K562 (cell line): ENCODE measurements around the gene ADAT3. TPM values are rescaled to one million over a fixed set of nuclear protein-coding genes. Genes with fewer than 3 reads are reported as not detected.
A peak's percentile ranks its signal among the peaks of the same experiment; 100 is the strongest.

Experiments
- BRD4 ChIP-seq: fragments of 200-600 bp; sonication (generic); IDR thresholded peaks from 2 replicates; pipeline ENCODE4 v1.6.1; 2017; ENCODE audit warnings: inconsistent platforms
- BRD9 ChIP-seq: fragments of 450-650 bp; IDR thresholded peaks from 2 replicates; pipeline ENCODE4 v1.6.1; 2018; ENCODE audit warnings: low read depth; ENCODE audit not compliant: partially characterized antibody
- CHAMP1 ChIP-seq: fragments of 450-650 bp; IDR thresholded peaks from 2 replicates; pipeline ENCODE4 v1.6.1; 2016; ENCODE audit warnings: mild to moderate bottlenecking
- E2F8 ChIP-seq: fragments of 450-650 bp; IDR thresholded peaks from 2 replicates; pipeline ENCODE4 v1.7.1; 2018; ENCODE audit warnings: mild to moderate bottlenecking, low read depth; ENCODE audit not compliant: partially characterized antibody
- EGR1 ChIP-seq: fragments of 450-650 bp; conservative IDR thresholded peaks from 2 replicates; pipeline ENCODE4 v1.6.1; 2017; ENCODE audit warnings: mild to moderate bottlenecking
- HES1 ChIP-seq: fragments of 450-650 bp; IDR thresholded peaks from 2 replicates; pipeline ENCODE4 v1.6.1; 2016; ENCODE audit warnings: low read depth, mild to moderate bottlenecking, moderate library complexity
- HNRNPH1 ChIP-seq: fragments of 200-400 bp; formaldehyde crosslinking; optimal IDR thresholded peaks from 2 replicates; pipeline ENCODE3; 2017; ENCODE audit warnings: low read depth, mild to moderate bottlenecking, low read length, moderate library complexity
- PHF20 ChIP-seq: fragments of 450-650 bp; IDR thresholded peaks from 2 replicates; pipeline ENCODE4 v1.6.1; 2018; ENCODE audit not compliant: partially characterized antibody
- RAD21 ChIP-seq, 2 experiments: fragments of 250-450 bp in 1 of 2; fragments of 450-650 bp in 1 of 2; sonication (Bioruptor Pico) in 1 of 2; formaldehyde crosslinking in 1 of 2; IDR thresholded peaks in 1 of 2; conservative IDR thresholded peaks in 1 of 2; 2 replicates each; pipeline versions ENCODE4 v1.4.0 to v1.8.0; 2020 to 2022; ENCODE audit warnings: mild to moderate bottlenecking in 2 of 2, moderate library complexity in 1 of 2
- RB1 ChIP-seq: fragments of 450-650 bp; IDR thresholded peaks from 2 replicates; pipeline ENCODE4 v1.6.1; 2017; ENCODE audit warnings: low read depth, mild to moderate bottlenecking
- SAFB2 ChIP-seq: fragments of 200-400 bp; formaldehyde crosslinking; IDR thresholded peaks from 2 replicates; pipeline ENCODE4 v1.6.1; 2018; ENCODE audit warnings: borderline replicate concordance, low read length, low read depth, moderate library complexity; ENCODE audit not compliant: severe bottlenecking
- SREBF1 ChIP-seq: fragments of 150-350 bp; IDR thresholded peaks from 2 replicates; pipeline ENCODE4 v1.6.1; 2014; ENCODE audit warnings: antibody characterized with exemption, low read depth, low read length, borderline replicate concordance
- ZBTB43 ChIP-seq: sonication (generic); formaldehyde crosslinking; IDR thresholded peaks from 2 replicates; pipeline ENCODE4 v1.8.0; 2023; ENCODE audit warnings: mild to moderate bottlenecking, missing genetic modification reagents
- ZNF175 ChIP-seq: fragments of 200-800 bp; sonication (Bioruptor generic); IDR thresholded peaks from 2 replicates; pipeline ENCODE4 v1.6.1; 2016; ENCODE audit warnings: low read depth, mild to moderate bottlenecking, missing genetic modification characterization, missing compliant biosample characterization
- ZNF23 ChIP-seq: fragments of 250-450 bp; sonication (Bioruptor Pico); IDR thresholded peaks from 2 replicates; pipeline ENCODE4 v1.4.0; 2020; ENCODE audit warnings: mild to moderate bottlenecking
- ZNF408 ChIP-seq: fragments of 250-450 bp; sonication (Bioruptor Pico); IDR thresholded peaks from 2 replicates; pipeline ENCODE4 v1.4.0; 2020; ENCODE audit warnings: low read depth, mild to moderate bottlenecking, moderate library complexity
- polyA plus RNA-seq, 8 experiments: library from polyadenylated mRNA; depleted of rRNA in 4 of 8; stranded (reverse) in 5 of 8; unstranded in 3 of 8; fragments of >200 nt; fragmentation: Nextera tagmentation in 2 of 8; fragmentation: Illumina TruSeq in 1 of 8; extraction: Ambion mirVana in 2 of 8; extraction: Trizol in 1 of 8; gene quantifications; 2 replicates each; pipeline versions ENCODE4 v1.2.1 to v1.2.3, GENCODE V29; 2011 to 2014; ENCODE audit warnings: inconsistent platforms in 1 of 8, missing spikeins in 1 of 8
- total RNA-seq, 7 experiments: library from RNA; depleted of rRNA in 6 of 7; stranded (reverse); fragments of >200 nt in 6 of 7; fragmentation: Illumina TruSeq in 2 of 7; extraction: Trizol in 2 of 7; gene quantifications; 2 replicates each; pipeline versions ENCODE4 v1.2.1 to v1.2.3, GENCODE V29; 2011 to 2021; ENCODE audit warnings: low replicate concordance in 1 of 7
- TF ChIP-seq, protein P1 (sequence below): sonication (generic); formaldehyde crosslinking; IDR thresholded peaks from 2 replicates; pipeline ENCODE4 v1.5.0; 2020; ENCODE audit warnings: missing genetic modification reagents
- TF ChIP-seq, protein P2 (sequence below): fragments of 450-650 bp; formaldehyde crosslinking; IDR thresholded peaks from 2 replicates; pipeline ENCODE4 v1.4.0; 2022; ENCODE audit warnings: missing genetic modification characterization

Gene ADAT3
- total and polyA plus RNA-seq, 9 of the 15 experiments (the other 6 are each of a cell fraction or from before 2014, with no cell fraction given), result 0.67 to 15.6 (median 7.8) TPM; not detected in 4

GRCh38 chr19:1864480-1865171, 40.6 kb upstream of the ADAT3 start (continued):
- TF ChIP-seq CHAMP1 (no peak), HES1 (no peak), ZNF23 (CRISPR knock-in tag) (no peak), ZNF175 (no peak), EGR1 (0 out of 2 replicates have a peak, but pooled peaks have one; percentile 14), BRD9 (no peak), PHF20 (no peak), ZNF408 (CRISPR knock-in tag) (no peak), RB1 (peak; percentile 78), BRD4 (peak; percentile 78), RAD21 (CRISPR knock-in tag; conservative IDR thresholded peaks at IDR 0.05 in 1 of 2, IDR thresholded peaks at IDR 0.05 in 1 of 2) (peak; percentile 50 to 72), ZBTB43 (no peak), HNRNPH1 (no peak), SAFB2 (no peak), SREBF1 (no peak), E2F8 (no peak)
- TF ChIP-seq, protein P1, sequence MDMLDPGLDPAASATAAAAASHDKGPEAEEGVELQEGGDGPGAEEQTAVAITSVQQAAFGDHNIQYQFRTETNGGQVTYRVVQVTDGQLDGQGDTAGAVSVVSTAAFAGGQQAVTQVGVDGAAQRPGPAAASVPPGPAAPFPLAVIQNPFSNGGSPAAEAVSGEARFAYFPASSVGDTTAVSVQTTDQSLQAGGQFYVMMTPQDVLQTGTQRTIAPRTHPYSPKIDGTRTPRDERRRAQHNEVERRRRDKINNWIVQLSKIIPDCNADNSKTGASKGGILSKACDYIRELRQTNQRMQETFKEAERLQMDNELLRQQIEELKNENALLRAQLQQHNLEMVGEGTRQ (CRISPR knock-in tag), result no peak
- TF ChIP-seq, protein P2, sequence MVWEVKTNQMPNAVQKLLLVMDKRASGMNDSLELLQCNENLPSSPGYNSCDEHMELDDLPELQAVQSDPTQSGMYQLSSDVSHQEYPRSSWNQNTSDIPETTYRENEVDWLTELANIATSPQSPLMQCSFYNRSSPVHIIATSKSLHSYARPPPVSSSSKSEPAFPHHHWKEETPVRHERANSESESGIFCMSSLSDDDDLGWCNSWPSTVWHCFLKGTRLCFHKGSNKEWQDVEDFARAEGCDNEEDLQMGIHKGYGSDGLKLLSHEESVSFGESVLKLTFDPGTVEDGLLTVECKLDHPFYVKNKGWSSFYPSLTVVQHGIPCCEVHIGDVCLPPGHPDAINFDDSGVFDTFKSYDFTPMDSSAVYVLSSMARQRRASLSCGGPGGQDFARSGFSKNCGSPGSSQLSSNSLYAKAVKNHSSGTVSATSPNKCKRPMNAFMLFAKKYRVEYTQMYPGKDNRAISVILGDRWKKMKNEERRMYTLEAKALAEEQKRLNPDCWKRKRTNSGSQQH (CRISPR knock-in tag), result no peak
